ENCODE measurements around the gene ALDH1B1. TPM values are rescaled to one million over a fixed set of nuclear protein-coding genes. Genes with fewer than 3 reads are reported as not detected.

The ALDH1B1 gene
- total and polyA plus RNA-seq, 2 donors (not counting 3 experiments of a cell fraction or from before 2014, with no cell fraction given) = 11.5 to 20.5 TPM

DNA sequence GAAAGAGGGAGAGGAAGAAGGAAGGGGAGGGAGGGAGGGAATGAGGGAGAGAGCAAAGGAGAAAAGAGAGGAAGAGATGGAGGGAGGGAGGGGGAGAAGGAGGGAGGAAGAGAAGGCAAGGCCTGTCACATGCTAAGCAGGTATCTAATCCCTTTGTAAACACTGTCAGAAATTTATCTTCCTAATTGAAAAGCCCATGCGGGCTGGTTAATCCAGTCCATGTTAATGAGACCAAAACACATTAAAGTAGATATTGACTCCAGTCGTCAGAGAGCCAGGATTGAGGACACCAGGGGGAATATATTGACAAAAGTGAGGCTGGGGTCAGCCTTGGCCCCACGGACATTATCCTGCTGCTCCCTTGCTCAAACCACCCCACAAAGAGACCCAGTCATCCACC lies 37.4 kb upstream of the ALDH1B1 start:
- Histone ChIP-seq H3K27me3 (ENCODE audit: control insufficient read depth in 2 of 2, insufficient read depth in 2 of 2, low read length in 2 of 2) (peaks cover 2 to 3% of the 10 kb centered on the region in 2 experiments), H4K20me1 (replicated peaks; ENCODE audit: control insufficient read depth, extremely low read depth, insufficient read depth, low read length) (no peaks in the 10 kb centered on the region), H3K27ac (ENCODE audit: insufficient read depth, low read depth, low read length) (no peak overlapping the region), H3K9me1 (replicated peaks; ENCODE audit: control insufficient read depth, extremely low read depth, insufficient read depth, low read length) (no peaks in the 10 kb centered on the region), H3K79me2 (ENCODE audit: control insufficient read depth, insufficient read depth, low read length) (no peaks in the 10 kb centered on the region), H3K4me2 (ENCODE audit: insufficient read depth, low read length) (no peak overlapping the region), H3K36me3 (ENCODE audit: control insufficient read depth in 2 of 2, extremely low read depth in 1 of 2, insufficient read depth in 2 of 2, low read length in 2 of 2) (no peaks in the 10 kb centered on the region), H3K4me1 (ENCODE audit: control insufficient read depth, extremely low read depth, insufficient read depth, low read length) (no peaks in the 10 kb centered on the region), H3K4me3 (replicated peaks in 1 of 3; ENCODE audit: insufficient read depth in 1 of 3, low read depth in 1 of 3, low read length in 3 of 3) (no peak overlapping the region), H3K9me3 (replicated peaks; ENCODE audit: control insufficient read depth, insufficient read depth, low read length) (no peaks in the 10 kb centered on the region), H2AFZ (ENCODE audit: low read depth, low read length) (no peak overlapping the region), H3K9ac (replicated peaks; ENCODE audit: extremely low read depth, insufficient read depth, low read length) (no peak overlapping the region)
- DNase-seq (ENCODE audit: low read depth, low spot score) (no peak), FAIRE-seq (no peak)
- ChIA-PET POLR2A (no interaction called here), CTCF (no interaction called here)
- intact Hi-C loops (cut with micrococcal nuclease) (no loop called here), dilution Hi-C loops (cut with MboI; ENCODE audit: extremely low pct_ligation_motif_present, low sequenced_read_pairs) (no loop called here)
- no TSS peak for BruUV-seq (replicated peaks)
- TF ChIP-seq JUN (IDR thresholded peaks at IDR 0.05; ENCODE audit: borderline replicate concordance, insufficient read depth, insufficient read length, low read depth) = no peak
- no peak for TF ChIP-seq MYC (IDR thresholded peaks at IDR 0.05; ENCODE audit: low read depth, low read length)
- TF ChIP-seq, protein P1, sequence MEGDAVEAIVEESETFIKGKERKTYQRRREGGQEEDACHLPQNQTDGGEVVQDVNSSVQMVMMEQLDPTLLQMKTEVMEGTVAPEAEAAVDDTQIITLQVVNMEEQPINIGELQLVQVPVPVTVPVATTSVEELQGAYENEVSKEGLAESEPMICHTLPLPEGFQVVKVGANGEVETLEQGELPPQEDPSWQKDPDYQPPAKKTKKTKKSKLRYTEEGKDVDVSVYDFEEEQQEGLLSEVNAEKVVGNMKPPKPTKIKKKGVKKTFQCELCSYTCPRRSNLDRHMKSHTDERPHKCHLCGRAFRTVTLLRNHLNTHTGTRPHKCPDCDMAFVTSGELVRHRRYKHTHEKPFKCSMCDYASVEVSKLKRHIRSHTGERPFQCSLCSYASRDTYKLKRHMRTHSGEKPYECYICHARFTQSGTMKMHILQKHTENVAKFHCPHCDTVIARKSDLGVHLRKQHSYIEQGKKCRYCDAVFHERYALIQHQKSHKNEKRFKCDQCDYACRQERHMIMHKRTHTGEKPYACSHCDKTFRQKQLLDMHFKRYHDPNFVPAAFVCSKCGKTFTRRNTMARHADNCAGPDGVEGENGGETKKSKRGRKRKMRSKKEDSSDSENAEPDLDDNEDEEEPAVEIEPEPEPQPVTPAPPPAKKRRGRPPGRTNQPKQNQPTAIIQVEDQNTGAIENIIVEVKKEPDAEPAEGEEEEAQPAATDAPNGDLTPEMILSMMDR (IDR thresholded peaks at IDR 0.05; ENCODE audit: extremely low read depth in 1 of 2, insufficient read depth in 1 of 2, low read depth in 1 of 2, low read length in 2 of 2) = no peak
- no peak for TF ChIP-seq POLR2AphosphoS5 (IDR thresholded peaks at IDR 0.05; ENCODE audit: insufficient read depth, low read depth, low read length)
- TF ChIP-seq POLR2A (IDR thresholded peaks at IDR 0.05; ENCODE audit: low read depth, low read length) = no peak
- TF ChIP-seq EZH2 (IDR thresholded peaks at IDR 0.05; ENCODE audit: borderline replicate concordance, low read depth, low read length, severe bottlenecking) = no peak
- TF ChIP-seq, protein P2, sequence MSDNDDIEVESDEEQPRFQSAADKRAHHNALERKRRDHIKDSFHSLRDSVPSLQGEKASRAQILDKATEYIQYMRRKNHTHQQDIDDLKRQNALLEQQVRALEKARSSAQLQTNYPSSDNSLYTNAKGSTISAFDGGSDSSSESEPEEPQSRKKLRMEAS (IDR thresholded peaks at IDR 0.05; ENCODE audit: insufficient read depth, insufficient read length) = no peak
- no peak for TF ChIP-seq FOS (IDR thresholded peaks at IDR 0.05; ENCODE audit: borderline replicate concordance, insufficient read depth, low read length)
- TF ChIP-seq GATA2 (IDR thresholded peaks at IDR 0.05; ENCODE audit: insufficient read depth, insufficient read length, low read depth, low read length) = no peak

All from endothelial cell of umbilical vein (primary cell).